ENCODE measurements around the gene AIP.

Gene AIP

DNA sequence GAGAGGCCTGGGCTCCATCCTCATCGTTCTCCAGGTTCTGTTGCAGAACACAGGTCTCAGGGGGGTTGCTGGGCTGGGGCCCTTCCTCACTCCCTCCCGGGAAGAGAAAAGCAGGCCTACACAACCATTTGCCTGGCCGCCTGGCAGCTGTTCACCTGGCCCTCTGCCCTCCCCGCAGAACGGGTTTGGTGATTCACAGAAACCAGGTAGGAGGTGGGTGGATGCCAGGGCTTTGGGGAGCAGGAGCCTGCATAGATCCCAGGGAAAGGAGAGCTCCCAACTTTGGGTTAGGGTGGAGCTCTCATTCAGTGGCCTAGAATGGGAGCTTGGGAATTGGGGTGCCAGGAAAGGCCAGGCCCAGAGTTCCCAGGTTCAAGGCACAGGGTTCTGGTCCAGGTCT lies 14.8 kb upstream of the AIP start (continued):
- no peak for TF ChIP-seq ZSCAN30 (tag by site-specific recombination; IDR thresholded peaks at IDR 0.05)

DNA sequence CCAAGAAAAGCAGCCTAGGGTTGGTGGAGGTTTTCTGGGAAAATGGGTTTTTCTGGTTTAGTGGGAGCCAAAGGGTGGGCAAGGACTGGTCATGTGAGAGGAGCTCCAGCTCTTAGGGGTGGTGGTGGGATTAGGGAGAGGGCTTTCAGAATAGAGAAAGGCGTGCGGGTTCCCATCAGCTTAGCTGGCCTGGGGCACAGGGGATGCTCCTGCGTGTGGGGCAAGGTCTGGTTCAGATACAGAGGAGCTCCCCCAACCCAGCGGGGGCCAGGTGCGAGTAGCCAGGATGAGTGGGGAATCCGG lies 14.4 kb upstream of the AIP start:
- no peaks in the 10 kb centered on the region for H3K9me3 ChIP-seq (ENCODE audit: control insufficient read depth, insufficient read depth, low read depth, low read length)
- peak overlapping the region; percentile 47; the same call in 1 of the 2 replicates for H3K27ac ChIP-seq (ENCODE audit: extremely low read depth, low read depth, low read length)
- no peaks in the 10 kb centered on the region; the same call in 1 of the 2 replicates for H3K4me1 ChIP-seq (ENCODE audit: control insufficient read depth, insufficient read depth, low read length)
- POLR2A ChIA-PET, result interaction anchor here (0.5 to 2.8 kb wide), 10 partner anchors 8 to 98 kb away, joined by 3 to 23 read pairs (median 5); partner anchors contain the start of genes AIP, PITPNM1, PPP1CA and PTPRCAP
- peak overlapping the region; percentile 71 for H3K4me3 ChIP-seq (ENCODE audit: low read depth, low read length)
- TF ChIP-seq, protein P1, sequence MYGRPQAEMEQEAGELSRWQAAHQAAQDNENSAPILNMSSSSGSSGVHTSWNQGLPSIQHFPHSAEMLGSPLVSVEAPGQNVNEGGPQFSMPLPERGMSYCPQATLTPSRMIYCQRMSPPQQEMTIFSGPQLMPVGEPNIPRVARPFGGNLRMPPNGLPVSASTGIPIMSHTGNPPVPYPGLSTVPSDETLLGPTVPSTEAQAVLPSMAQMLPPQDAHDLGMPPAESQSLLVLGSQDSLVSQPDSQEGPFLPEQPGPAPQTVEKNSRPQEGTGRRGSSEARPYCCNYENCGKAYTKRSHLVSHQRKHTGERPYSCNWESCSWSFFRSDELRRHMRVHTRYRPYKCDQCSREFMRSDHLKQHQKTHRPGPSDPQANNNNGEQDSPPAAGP (tag by site-specific recombination; IDR thresholded peaks at IDR 0.05), result no peak
- TF ChIP-seq, protein P2, sequence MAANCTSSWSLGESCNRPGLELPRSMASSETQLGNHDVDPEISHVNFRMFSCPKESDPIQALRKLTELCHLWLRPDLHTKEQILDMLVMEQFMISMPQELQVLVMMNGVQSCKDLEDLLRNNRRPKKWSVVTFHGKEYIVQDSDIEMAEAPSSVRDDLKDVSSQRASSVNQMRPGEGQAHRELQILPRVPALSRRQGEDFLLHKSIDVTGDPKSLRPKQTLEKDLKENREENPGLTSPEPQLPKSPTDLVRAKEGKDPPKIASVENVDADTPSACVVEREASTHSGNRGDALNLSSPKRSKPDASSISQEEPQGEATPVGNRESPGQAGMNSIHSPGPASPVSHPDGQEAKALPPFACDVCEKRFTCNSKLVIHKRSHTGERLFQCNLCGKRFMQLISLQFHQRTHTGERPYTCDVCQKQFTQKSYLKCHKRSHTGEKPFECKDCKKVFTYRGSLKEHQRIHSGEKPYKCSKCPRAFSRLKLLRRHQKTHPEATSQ (tag by site-specific recombination; IDR thresholded peaks at IDR 0.05), result no peak
- no peak for TF ChIP-seq KLF7 (tag by site-specific recombination; IDR thresholded peaks at IDR 0.05; ENCODE audit: borderline replicate concordance)
- no peak for TF ChIP-seq ZNF114 (tag by site-specific recombination; IDR thresholded peaks at IDR 0.05)
- TF ChIP-seq TCF7L2 (IDR thresholded peaks at IDR 0.05; ENCODE audit: borderline replicate concordance, low read depth, low read length), result no peak
- no peak for TF ChIP-seq HOXA7 (CRISPR knock-in tag; IDR thresholded peaks at IDR 0.05; ENCODE audit: borderline replicate concordance)
- CTCF ChIA-PET, result interaction anchor here (1.6 to 1.9 kb wide), 2 partner anchors 67 to 80 kb away, joined by 10 read pairs; partner anchors contain the start of gene PPP1CA
- H3K36me3 ChIP-seq (ENCODE audit: control insufficient read depth in 2 of 2, insufficient read depth in 1 of 2, low read length in 2 of 2), result no peaks in the 10 kb centered on the region

DNA sequence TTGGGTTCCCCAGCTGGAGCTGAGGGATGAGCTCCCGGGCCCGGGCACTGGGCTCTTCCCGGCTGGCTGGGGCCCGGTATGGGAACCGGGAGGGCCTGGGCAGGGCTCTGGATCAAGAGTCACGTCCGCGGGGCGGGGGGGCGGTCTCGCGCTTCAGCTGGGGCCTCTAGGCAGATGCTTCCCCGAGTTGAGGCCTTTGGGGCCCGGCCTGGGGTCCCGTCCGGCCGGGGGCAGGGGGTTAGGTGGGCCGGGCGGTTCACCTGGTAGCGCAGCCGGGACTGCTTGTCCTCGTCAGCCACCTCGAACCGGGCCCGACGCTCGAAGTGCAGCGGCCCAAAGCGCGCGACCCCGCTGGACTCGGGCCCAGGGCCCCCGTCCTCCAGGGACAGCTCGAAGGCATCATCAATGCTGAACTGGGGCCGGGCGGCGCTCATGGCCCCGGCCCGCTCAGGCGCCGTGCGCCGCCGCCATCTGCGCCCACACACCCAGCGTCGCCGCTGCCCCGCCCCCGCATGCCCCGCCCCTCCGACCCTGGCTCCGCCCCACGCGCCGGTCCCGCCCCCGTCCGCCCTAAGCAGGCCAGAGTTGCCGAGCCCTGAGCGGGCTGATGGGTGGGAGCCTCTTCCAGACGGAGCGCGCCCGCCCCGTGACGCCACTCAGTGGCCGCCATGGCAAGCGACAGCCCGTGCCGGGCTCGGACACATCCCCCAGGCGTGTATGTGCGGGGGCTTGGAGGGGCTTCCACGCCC lies 13.9 kb upstream of the AIP start, which contains the start of gene TMEM134:
Gene TMEM134, minus strand, starts transcription at position 493 of the 749 bp plus-strand sequence. Its CDS starts 59 bp downstream, at position 434.
- POLR2A ChIA-PET, result interaction anchor here (0.5 to 2.8 kb wide), 11 partner anchors 9 to 115 kb away, joined by 3 to 23 read pairs (median 5); partner anchors contain the start of genes AIP, GSTP1, PITPNM1 and PPP1CA
- Histone ChIP-seq H3K36me3 (ENCODE audit: control insufficient read depth in 2 of 2, insufficient read depth in 1 of 2, low read length in 2 of 2) (no peaks in the 10 kb centered on the region), H3K27ac (ENCODE audit: extremely low read depth, low read depth, low read length) (peak within 1 kb of the TSS; percentile 47; the same call in 1 of the 2 replicates), H3K4me3 (ENCODE audit: low read depth, low read length) (peak within 1 kb of the TSS; percentile 71), H3K4me1 (ENCODE audit: control insufficient read depth, insufficient read depth, low read length) (no peaks in the 10 kb centered on the region; the same call in 1 of the 2 replicates), H3K9me3 (ENCODE audit: control insufficient read depth, insufficient read depth, low read depth, low read length) (no peaks in the 10 kb centered on the region)
- CTCF ChIA-PET, result interaction anchor here (1.4 to 1.9 kb wide), 3 partner anchors 68 to 80 kb away, joined by 7 to 10 read pairs (median 10); partner anchors contain the start of gene PPP1CA
- TF ChIP-seq ZNF473 (tag by site-specific recombination; IDR thresholded peaks at IDR 0.05) (no peak), ZNF423 (tag by site-specific recombination; IDR thresholded peaks at IDR 0.05) (no peak), HOXD13 (CRISPR knock-in tag; IDR thresholded peaks at IDR 0.05; ENCODE audit: borderline replicate concordance) (no peak), REPIN1 (tag by site-specific recombination; IDR thresholded peaks at IDR 0.05; ENCODE audit: low read depth) (no peak), ZNF16 (tag by site-specific recombination; IDR thresholded peaks at IDR 0.05; ENCODE audit: low read depth) (no peak), ZSCAN16 (tag by site-specific recombination; IDR thresholded peaks at IDR 0.05) (no peak), ZBTB8A (tag by site-specific recombination; IDR thresholded peaks at IDR 0.05) (peak; percentile 71), ZNF600 (tag by site-specific recombination; IDR thresholded peaks at IDR 0.05) (no peak), ZNF76 (tag by site-specific recombination; IDR thresholded peaks at IDR 0.05; ENCODE audit: borderline replicate concordance, low read depth) (no peak), ZNF561 (tag by site-specific recombination; IDR thresholded peaks at IDR 0.05; ENCODE audit: borderline replicate concordance) (peak; percentile 100), ZNF132 (tag by site-specific recombination; IDR thresholded peaks at IDR 0.05; ENCODE audit: borderline replicate concordance) (no peak), ZNF777 (tag by site-specific recombination; IDR thresholded peaks at IDR 0.05; ENCODE audit: borderline replicate concordance) (no peak), ZNF350 (tag by site-specific recombination; IDR thresholded peaks at IDR 0.05) (no peak), ZNF623 (tag by site-specific recombination; IDR thresholded peaks at IDR 0.05) (no peak)
- TF ChIP-seq, protein P3, sequence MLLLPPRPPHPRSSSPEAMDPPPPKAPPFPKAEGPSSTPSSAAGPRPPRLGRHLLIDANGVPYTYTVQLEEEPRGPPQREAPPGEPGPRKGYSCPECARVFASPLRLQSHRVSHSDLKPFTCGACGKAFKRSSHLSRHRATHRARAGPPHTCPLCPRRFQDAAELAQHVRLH (tag by site-specific recombination; IDR thresholded peaks at IDR 0.05), result no peak
- TF ChIP-seq, protein P4, sequence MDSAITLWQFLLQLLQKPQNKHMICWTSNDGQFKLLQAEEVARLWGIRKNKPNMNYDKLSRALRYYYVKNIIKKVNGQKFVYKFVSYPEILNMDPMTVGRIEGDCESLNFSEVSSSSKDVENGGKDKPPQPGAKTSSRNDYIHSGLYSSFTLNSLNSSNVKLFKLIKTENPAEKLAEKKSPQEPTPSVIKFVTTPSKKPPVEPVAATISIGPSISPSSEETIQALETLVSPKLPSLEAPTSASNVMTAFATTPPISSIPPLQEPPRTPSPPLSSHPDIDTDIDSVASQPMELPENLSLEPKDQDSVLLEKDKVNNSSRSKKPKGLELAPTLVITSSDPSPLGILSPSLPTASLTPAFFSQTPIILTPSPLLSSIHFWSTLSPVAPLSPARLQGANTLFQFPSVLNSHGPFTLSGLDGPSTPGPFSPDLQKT (IDR thresholded peaks at IDR 0.05; ENCODE audit: borderline replicate concordance, low read depth, low read length), result no peak
- TF ChIP-seq, protein P5, sequence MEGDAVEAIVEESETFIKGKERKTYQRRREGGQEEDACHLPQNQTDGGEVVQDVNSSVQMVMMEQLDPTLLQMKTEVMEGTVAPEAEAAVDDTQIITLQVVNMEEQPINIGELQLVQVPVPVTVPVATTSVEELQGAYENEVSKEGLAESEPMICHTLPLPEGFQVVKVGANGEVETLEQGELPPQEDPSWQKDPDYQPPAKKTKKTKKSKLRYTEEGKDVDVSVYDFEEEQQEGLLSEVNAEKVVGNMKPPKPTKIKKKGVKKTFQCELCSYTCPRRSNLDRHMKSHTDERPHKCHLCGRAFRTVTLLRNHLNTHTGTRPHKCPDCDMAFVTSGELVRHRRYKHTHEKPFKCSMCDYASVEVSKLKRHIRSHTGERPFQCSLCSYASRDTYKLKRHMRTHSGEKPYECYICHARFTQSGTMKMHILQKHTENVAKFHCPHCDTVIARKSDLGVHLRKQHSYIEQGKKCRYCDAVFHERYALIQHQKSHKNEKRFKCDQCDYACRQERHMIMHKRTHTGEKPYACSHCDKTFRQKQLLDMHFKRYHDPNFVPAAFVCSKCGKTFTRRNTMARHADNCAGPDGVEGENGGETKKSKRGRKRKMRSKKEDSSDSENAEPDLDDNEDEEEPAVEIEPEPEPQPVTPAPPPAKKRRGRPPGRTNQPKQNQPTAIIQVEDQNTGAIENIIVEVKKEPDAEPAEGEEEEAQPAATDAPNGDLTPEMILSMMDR (tag by site-specific recombination; IDR thresholded peaks at IDR 0.05), result peak; percentile 64
- TF ChIP-seq, protein P6, sequence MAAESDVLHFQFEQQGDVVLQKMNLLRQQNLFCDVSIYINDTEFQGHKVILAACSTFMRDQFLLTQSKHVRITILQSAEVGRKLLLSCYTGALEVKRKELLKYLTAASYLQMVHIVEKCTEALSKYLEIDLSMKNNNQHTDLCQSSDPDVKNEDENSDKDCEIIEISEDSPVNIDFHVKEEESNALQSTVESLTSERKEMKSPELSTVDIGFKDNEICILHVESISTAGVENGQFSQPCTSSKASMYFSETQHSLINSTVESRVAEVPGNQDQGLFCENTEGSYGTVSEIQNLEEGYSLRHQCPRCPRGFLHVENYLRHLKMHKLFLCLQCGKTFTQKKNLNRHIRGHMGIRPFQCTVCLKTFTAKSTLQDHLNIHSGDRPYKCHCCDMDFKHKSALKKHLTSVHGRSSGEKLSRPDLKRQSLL (tag by site-specific recombination; IDR thresholded peaks at IDR 0.05), result peak; percentile 64; the same call in 1 of the 2 replicates

All from HEK293 (cell line).